HepG2 (cell line): ENCODE results near the gene SSBP4. TPM values are rescaled to one million over a fixed set of nuclear protein-coding genes. Genes with fewer than 3 reads are reported as not detected.

Source experiments
- CSRNP1 ChIP-seq: sonication (generic); formaldehyde crosslinking; IDR thresholded peaks from 2 replicates; pipeline ENCODE4 v1.8.1; 2023; ENCODE audit warnings: mild to moderate bottlenecking, missing genetic modification reagents
- ERF ChIP-seq: IDR thresholded peaks from 2 replicates; pipeline ENCODE4 v1.6.1; 2018; ENCODE audit warnings: missing biosample characterization, missing genetic modification reagents
- HIVEP1 ChIP-seq: sonication (generic); formaldehyde crosslinking; IDR thresholded peaks from 2 replicates; pipeline ENCODE4 v1.4.0; 2020; ENCODE audit warnings: mild to moderate bottlenecking, missing genetic modification reagents
- HMGXB4 ChIP-seq, 2 experiments: sonication (generic) in 1 of 2; formaldehyde crosslinking in 1 of 2; IDR thresholded peaks; 2 replicates each; pipeline versions ENCODE4 v1.4.0 to v1.6.1; 2018 to 2020; ENCODE audit warnings: missing genetic modification reagents in 2 of 2, borderline replicate concordance in 1 of 2, low read depth in 1 of 2, mild to moderate bottlenecking in 1 of 2, missing biosample characterization in 1 of 2
- HOXD1 ChIP-seq: sonication (generic); formaldehyde crosslinking; IDR thresholded peaks from 2 replicates; pipeline ENCODE4 v1.5.0; 2020; ENCODE audit warnings: missing genetic modification reagents
- IKZF5 ChIP-seq: IDR thresholded peaks from 2 replicates; pipeline ENCODE4 v1.6.1; 2018; ENCODE audit warnings: missing genetic modification reagents, mild to moderate bottlenecking, missing compliant biosample characterization
- MAX ChIP-seq: IDR thresholded peaks from 2 replicates; pipeline ENCODE4 v1.6.1; 2012; ENCODE audit warnings: inconsistent platforms
- MYC ChIP-seq: sonication (generic); formaldehyde crosslinking; IDR thresholded peaks from 2 replicates; pipeline ENCODE4 v1.9.0; 2021; ENCODE audit warnings: missing genetic modification reagents, borderline replicate concordance
- POLR2G ChIP-seq: fragments of 200-400 bp; formaldehyde crosslinking; IDR thresholded peaks from 2 replicates; pipeline ENCODE4 v1.6.1; 2018; ENCODE audit warnings: mild to moderate bottlenecking, low read depth, low read length, moderate library complexity
- REPIN1 ChIP-seq: sonication (generic); formaldehyde crosslinking; IDR thresholded peaks from 2 replicates; pipeline ENCODE4 v1.8.0; 2022; ENCODE audit warnings: missing genetic modification reagents, low read depth, mild to moderate bottlenecking, borderline replicate concordance
- SAP130 ChIP-seq: IDR thresholded peaks from 2 replicates; pipeline ENCODE4 v1.6.1; 2016; ENCODE audit warnings: low read depth
- SKIL ChIP-seq: sonication (generic); formaldehyde crosslinking; IDR thresholded peaks from 2 replicates; pipeline ENCODE4 v1.8.0; 2022; ENCODE audit warnings: missing genetic modification reagents, mild to moderate bottlenecking, moderate library complexity, borderline replicate concordance
- TBX2 ChIP-seq: sonication (generic); formaldehyde crosslinking; IDR thresholded peaks from 2 replicates; pipeline ENCODE4 v1.5.0; 2020; ENCODE audit warnings: missing genetic modification reagents, mild to moderate bottlenecking, borderline replicate concordance
- ZFP1 ChIP-seq: IDR thresholded peaks from 2 replicates; pipeline ENCODE4 v1.6.1; 2016
- ZFX ChIP-seq: sonication (generic); formaldehyde crosslinking; IDR thresholded peaks from 2 replicates; pipeline ENCODE4 v1.4.0; 2020; ENCODE audit warnings: mild to moderate bottlenecking, low read depth, missing genetic modification reagents, moderate library complexity
- ZNF17 ChIP-seq: sonication (generic); formaldehyde crosslinking; IDR thresholded peaks from 2 replicates; pipeline ENCODE4 v1.5.0; 2020; ENCODE audit warnings: mild to moderate bottlenecking, missing genetic modification reagents
- ZNF282 ChIP-seq: fragments of 450-650 bp; IDR thresholded peaks from 2 replicates; pipeline ENCODE4 v1.6.1; 2018; ENCODE audit not compliant: partially characterized antibody
- ZNF598 ChIP-seq: sonication (generic); formaldehyde crosslinking; IDR thresholded peaks from 2 replicates; pipeline ENCODE4 v1.5.1; 2020; ENCODE audit warnings: mild to moderate bottlenecking, missing genetic modification reagents, borderline replicate concordance
- ZNF784 ChIP-seq: sonication (generic); formaldehyde crosslinking; IDR thresholded peaks from 2 replicates; pipeline ENCODE4 v1.5.1; 2020; ENCODE audit warnings: missing genetic modification reagents, mild to moderate bottlenecking, borderline replicate concordance
- ZZZ3 ChIP-seq: sonication (generic); formaldehyde crosslinking; IDR thresholded peaks from 2 replicates; pipeline ENCODE4 v1.4.0; 2020; ENCODE audit warnings: missing genetic modification reagents, mild to moderate bottlenecking, borderline replicate concordance
- polyA plus RNA-seq, 8 experiments: library from polyadenylated mRNA; depleted of rRNA in 3 of 8; stranded (reverse) in 7 of 8; unstranded in 1 of 8; fragments of >200 nt; fragmentation: Illumina TruSeq in 4 of 8; extraction: Trizol in 4 of 8; gene quantifications; 2 replicates each; pipeline versions ENCODE4 v1.2.1 to v1.2.3, GENCODE V29; 2011 to 2016; ENCODE audit warnings: low read depth in 4 of 8, missing spikeins in 1 of 8, mixed read lengths in 1 of 8; ENCODE audit not compliant: insufficient read depth in 1 of 8
- total RNA-seq, 5 experiments: library from RNA; depleted of rRNA; stranded (reverse); fragments of >200 nt; fragmentation: Illumina TruSeq; extraction: Trizol; gene quantifications; 2 replicates each; pipeline ENCODE4 v1.2.3, GENCODE V29; 2016; ENCODE audit warnings: low read depth in 1 of 5

Gene SSBP4
- total and polyA plus RNA-seq, 2 of the 13 experiments (the other 11 are each of a cell fraction or from before 2014, with no cell fraction given) = 20.8 to 39.5 TPM

GRCh38 chr19:18438331-18439024 is 19.3 kb downstream of the SSBP4 start (continued):
- TF ChIP-seq TBX2 (CRISPR knock-in tag) (peak; percentile 38; the same call in 1 of the 2 replicates), ZFX (CRISPR knock-in tag) (peak; percentile 94), ZNF282 (no peak), SKIL (CRISPR knock-in tag) (peak; percentile 60; the same call in 1 of the 2 replicates), ZNF598 (CRISPR knock-in tag) (0 out of 2 replicates have a peak, but pooled peaks have one; percentile 43), ZFP1 (CRISPR knock-in tag) (0 out of 2 replicates have a peak, but pooled peaks have one; percentile 0), ZNF17 (CRISPR knock-in tag) (no peak), CSRNP1 (CRISPR knock-in tag) (0 out of 2 replicates have a peak, but pooled peaks have one; percentile 46), HOXD1 (0 out of 2 replicates have a peak, but pooled peaks have one; percentile 15), MYC (CRISPR knock-in tag) (0 out of 2 replicates have a peak, but pooled peaks have one; percentile 30), ZNF784 (0 out of 2 replicates have a peak, but pooled peaks have one; percentile 61), MAX (peak; percentile 78), SAP130 (CRISPR knock-in tag) (peak; percentile 64), ERF (0 out of 2 replicates have a peak, but pooled peaks have one; percentile 39), REPIN1 (CRISPR knock-in tag) (peak; percentile 39; the same call in 1 of the 2 replicates), POLR2G (no peak; the same call in 1 of the 2 replicates), HMGXB4 (CRISPR knock-in tag; IDR thresholded peaks at IDR 0.05; ENCODE audit: borderline replicate concordance in 1 of 2, low read depth in 1 of 2) (0 out of 4 replicates have a peak, but pooled peaks of 1 of the 2 experiments have one; percentile 40), ZZZ3 (CRISPR knock-in tag) (0 out of 2 replicates have a peak, but pooled peaks have one; percentile 23), IKZF5 (CRISPR knock-in tag) (peak; percentile 27; the same call in 1 of the 2 replicates), HIVEP1 (CRISPR knock-in tag) (peak; percentile 57)
